DLD1 (cell line): ENCODE data around the gene RPS2.
"Not testable (repeated sequence)": the region's sequence is repeated elsewhere in the genome, so short reads cannot be mapped to it uniquely, and the experiment has no call there.

Source experiments
- in situ Hi-C: cut with HindIII; loops from 2 replicates; pipeline ENCODE4 v1.10.0; 2017; ENCODE audit warnings: low sequenced_read_pairs

RPS2 gene

DNA sequence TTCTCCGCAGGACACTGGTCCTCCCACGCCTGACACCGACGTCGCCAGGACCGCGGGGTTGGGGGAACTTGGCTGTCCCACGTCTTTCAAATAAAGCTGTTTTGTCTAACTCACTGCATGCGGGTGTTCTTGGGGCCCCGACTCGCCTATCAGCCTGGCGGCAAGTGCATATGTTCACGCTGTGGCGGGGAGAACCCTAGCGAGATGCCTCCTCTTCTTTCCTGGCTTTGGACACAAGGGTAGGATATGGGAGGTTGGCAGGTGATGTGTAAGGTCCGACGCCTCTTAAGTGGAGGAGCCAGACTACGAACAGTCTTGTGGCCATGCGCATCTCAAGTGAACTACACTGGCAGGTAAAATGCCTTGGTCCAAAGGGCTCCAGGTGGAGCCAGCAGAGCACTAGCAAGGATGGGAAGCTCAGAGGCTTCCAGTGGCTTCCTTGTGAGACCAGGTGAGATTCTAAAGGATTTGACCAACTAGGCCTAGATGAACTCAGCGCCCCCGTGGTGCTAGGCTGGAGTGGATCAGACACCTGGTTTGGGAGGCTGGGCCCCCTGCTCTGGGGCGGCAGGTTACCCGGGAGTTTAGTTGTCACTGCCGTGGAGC is 873 bp upstream of the RPS2 start:
- in situ Hi-C loops, result no loop called here

DNA sequence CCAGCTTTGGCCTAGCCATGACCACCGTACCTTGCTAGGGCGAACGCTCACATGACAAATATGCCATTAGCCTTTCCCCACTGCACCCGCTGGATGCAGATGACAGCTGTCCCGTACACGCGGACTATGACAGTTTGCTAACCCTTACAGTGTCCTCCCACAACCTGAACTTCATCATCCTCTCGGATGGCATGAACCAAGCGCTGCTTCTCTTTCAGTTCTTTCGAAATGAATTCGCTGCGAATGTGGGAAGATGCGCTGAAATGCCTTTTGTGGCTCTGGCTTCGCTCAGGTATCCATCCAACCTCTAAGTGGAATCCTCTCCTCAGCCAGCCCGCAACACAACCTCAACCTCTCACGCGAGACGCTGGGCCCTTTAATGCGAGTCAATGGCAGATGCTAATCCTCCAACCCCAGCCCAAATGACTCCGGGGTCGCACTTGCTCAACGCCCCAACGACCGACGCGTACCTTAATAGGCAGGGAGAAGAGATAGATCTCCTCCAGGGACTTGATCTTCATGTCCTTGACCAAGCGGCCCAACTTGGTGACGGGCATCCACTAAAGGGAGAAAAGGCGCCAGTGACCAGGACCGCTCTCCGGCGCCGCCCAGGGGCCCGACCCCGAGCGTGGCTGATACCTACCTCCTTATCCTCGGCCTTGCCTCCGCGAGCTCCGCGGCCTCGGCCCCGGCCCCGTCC is 670 bp downstream of the RPS2 start:
- in situ Hi-C loops, result no loop called here

DNA sequence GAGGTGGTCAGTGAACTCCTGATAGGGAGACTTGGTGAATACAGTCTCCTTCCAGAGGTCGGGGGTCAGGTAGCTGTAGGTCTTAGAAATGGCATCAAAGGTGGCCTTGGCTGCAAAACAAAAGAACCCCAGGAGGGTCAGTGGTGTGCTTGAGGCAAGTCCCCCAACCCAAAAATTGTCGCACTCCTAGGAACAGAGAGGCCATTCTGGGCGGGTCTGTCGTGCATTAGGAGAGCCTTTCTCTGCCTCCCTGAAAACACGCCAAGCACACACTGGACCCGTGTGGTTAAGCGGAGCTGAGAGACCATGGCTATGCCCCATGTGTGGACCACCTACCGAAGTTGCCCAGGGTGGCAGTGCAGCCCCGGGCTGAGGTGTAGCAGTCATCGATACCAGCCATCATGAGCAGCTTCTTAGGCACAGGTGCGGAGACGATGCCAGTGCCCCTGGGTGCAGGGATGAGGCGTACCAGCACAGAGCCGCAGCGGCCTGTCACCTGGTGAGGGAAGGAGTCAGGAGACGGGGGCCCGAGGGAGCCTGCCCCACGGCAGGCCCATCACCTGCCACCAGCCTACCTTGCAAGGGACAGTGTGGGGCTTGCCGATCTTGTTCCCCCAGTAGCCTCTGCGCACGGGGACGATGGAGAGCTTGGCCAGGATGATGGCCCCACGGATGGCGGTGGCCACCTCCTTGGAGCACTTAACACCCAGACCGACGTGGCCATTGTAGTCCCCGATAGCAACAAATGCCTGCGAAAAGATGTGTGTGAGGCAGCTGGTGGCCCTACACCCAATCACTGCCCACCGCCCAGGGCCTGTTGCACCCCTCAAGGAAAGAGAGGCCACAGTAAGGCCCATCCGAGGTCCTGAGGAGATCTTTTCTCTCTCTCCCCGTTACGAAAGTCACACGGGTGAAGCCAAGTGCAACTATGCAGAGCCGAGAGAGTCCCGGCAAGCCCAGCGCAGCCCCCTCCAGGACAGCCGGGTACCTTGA is 2.2 kb downstream of the RPS2 start:
- in situ Hi-C loops, result not testable (repeated sequence)

DNA sequence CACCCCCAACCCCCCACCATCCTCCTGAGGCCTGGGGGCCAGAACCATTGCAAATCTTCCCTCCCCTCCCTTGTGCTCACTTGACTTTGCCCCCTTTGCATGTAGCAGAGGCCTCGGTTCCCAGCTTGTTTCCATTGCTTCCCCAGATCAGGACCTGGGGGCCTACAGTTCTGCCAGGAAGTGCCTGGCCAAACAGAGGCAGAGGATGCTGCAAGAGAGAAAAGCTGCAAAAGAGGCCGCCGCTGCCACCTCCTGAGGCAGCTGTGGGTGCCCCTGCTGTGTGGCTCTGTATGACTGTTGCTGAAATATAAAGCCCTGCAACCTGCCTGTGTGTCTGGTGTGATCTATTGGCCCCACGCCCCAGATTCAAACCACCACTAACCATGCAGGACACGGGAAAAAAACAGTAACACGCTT is 3.0 kb downstream of the RPS2 start:
- in situ Hi-C loops, result no loop called here

DNA sequence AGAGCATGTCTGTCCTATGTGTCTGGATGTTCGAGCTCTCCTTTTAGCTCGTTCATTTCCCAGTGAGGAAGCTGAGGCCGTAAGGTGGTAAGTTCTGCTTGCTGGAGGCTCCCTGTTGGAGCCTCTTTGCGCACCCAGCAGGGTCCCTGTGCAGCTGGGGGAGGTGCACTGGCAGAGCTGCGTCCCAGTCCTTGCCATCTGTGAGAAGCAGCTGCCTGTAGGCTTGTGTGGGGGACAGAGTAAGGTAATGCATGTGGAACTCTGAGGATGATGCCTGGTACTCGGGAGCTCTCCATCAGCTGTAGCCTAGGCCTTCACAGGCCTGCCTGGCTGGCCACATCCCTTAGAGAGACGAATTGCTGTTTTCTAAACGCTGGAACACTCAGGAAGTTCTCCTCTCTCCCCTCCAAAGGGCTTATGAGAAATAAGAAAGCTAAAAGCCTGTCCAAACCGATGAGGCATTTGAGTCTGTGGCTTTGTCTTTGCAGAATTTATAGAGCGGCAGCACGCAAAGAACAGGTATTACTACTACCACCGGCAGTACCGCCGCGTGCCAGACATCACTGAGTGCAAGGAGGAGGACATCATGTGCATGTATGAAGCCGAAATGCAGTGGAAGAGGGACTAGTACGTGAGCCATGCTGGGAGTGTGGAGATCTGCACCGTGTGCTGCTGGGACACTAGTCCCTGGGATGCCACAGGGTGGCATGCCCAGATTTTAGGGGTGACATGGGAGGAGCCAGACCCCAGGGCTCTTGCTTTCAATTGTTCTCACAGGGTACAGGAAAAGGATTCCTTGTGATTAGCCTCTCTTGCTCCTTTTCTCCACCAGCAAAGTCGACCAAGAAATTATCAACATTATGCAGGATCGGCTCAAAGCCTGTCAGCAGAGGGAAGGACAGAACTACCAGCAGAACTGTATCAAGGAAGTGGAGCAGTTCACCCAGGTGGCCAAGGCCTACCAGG is 3.7 kb downstream of the RPS2 start:
- in situ Hi-C loops, result no loop called here

DNA sequence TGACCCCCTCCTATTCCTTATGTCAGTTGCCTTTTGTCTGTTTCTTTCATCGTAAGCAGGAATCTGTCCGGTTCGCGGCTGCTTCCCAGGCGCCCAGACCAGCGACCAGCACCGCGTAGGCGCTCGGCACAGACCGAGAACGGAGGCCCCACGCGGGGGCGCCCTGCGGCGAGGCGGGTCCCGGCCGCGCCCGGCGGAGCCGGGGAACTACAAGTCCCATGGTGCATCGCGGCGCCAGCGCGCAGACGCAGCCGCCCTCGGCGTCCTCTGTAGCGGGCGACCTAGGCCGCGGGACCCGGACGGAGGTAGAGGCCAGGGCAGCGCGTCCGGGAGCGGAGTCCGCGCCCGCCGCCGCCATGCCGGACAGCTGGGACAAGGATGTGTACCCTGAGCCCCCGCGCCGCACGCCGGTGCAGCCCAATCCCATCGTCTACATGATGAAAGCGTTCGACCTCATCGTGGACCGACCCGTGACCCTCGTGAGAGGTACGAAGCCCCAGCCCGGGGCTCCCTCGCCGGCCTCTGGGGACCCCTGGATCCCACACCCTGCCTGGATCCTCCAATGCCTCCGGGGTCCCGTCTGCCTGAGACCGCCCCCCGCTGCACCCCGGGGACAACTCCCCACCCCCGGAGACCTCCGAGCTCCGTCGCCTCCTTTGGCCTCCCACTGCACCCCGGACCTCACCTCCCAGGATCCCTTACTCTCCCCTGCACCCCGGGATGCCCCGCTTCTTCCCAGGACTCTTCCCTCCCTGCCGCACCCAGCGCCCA is 5.2 kb downstream of the RPS2 start, which contains the start of gene NDUFB10:
Gene NDUFB10 (plus strand): TSS at position 270 of the 771 bp plus-strand sequence. CDS start 87 bp downstream, at position 357.
- in situ Hi-C loops, result no loop called here

DNA sequence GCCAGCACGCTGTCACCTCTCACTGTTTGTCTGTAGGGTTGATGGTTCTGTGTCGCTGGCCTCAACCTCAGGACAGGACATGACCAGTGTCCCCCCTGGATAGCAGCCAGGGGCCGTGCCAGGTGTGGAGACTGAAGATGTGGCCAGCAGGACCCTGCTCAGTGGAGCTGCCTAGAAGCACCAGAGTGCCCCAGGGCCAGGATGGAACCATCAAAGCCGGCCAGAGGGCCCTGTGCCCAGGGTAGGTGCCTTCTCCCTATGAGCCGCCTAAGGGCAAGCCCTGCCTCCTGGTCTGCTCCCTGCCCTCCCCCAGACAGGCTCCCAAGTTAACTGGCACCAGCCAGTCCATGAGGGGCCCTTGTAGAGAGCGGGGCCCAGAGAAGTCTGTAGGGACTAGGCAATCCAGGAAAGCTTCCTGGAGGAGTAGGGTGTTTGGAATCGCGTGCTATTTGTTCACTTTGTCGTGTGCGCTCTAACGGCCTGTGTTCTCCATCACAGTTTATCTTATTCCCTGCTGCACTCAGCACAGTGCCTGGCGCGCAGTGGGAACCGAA is 5.8 kb downstream of the RPS2 start:
- in situ Hi-C loops, result no loop called here

DNA sequence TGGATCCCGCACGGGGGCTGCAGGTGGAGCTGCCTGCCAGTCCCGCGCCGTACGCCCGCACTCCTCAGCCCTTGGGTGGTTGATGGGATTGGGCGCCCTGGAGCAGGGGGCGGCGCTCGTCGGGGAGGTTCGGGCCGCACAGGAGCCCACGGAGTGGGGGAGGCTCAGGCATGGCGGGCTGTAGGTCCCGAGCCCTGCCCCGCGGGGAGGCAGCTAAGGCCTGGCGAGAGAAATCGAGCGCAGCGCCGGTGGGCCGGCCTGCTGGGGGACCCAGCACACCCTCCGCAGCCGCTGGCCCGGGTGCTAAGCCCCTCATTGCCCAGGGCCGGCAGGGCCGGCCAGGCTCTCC is 6.5 kb downstream of the RPS2 start:
- in situ Hi-C loops, result not testable (repeated sequence)

DNA sequence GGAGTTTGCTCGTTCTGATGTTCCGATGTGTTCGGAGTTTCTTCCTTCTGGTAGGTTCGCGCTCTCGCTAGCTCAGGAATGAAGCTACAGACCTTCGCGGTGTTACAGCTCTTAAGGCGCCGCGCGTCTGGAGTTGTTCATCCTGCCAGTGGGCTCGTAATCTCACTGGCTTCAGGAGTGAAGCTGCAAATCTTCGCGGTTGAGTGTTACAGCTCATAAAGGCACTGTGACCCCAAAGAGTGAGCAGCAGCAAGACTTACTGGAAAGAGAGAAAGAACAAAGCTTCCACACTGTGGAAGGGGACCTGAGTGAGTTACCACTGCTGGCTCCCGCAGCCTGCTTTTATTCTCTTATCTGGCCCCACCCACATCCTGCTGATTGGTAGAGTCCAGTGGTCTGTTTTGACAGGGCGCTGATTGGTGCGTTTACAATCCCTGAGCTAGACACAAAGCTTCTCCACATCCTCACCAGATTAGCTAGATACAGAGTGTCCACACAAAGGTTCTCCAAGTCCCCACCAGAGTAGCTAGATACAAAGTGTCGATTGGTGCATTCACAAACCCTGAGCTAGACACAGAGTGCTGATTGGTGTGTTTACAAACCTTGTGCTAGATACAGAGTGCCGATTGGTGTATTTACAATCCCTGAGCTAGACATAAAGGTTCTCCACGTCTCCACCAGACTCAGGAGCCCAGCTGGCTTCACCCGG is 7.0 kb downstream of the RPS2 start:
- in situ Hi-C loops, result not testable (repeated sequence)

DNA sequence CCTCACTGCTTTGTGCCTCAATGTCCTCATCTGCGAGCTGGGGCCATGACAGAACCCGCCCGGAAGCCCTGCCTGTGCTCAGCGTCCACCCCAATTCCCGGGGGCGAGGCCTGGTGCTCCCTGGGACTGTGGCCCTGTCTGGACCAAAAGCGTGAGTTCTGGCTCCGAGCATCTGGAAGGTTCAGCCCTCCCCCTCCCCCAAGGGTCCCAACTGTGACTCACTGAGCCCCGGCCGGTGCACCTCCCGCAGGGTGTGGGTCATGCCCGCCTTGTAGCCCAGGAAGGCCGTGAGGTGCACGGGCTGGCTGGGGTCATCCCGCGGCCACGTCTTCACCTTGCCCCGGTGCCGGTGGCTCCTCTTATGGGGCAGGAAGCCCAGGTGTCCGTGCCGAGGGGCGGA is 10.9 kb downstream of the RPS2 start:
- in situ Hi-C loops, result no loop called here

DNA sequence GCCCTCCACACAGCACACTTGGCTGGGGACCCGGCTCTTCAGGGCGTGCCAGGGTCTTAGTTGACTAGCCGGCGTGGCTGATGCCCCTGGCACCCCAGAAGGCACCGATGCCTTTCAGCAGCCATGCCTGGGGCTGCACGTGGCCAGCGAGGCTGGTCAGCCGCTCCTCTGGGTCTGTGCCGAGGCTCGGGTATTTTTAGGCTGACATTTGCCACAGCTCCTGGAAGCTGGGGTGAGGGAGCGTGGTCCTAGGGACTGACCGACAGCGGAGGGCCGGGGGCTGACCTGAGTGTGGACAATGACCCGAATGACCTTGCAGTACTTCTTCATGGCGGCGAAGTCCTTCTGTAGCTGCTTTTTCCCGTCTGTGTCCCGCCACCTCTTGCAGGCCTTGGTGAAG is 14.1 kb downstream of the RPS2 start:
- in situ Hi-C loops, result no loop called here

DNA sequence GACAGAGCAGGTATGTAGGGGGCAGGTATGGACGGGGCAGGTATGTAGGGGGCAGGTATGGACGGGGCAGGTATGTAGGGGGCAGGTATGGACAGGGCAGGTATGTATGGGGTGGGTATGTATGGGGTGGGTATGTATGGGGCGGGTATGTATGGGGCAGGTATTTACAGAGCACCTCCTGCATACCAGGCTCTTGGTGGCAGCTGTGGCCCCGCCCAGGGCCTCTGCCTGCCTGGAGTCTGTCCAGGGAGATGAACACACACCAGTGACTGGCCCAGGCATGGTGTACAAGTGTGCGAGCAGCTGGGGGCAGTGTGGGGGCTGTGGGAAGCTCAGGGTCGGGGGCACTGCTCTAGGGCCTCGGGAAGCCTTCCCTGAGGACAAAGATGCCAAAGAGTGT is 14.6 kb downstream of the RPS2 start:
- in situ Hi-C loops, result no loop called here

DNA sequence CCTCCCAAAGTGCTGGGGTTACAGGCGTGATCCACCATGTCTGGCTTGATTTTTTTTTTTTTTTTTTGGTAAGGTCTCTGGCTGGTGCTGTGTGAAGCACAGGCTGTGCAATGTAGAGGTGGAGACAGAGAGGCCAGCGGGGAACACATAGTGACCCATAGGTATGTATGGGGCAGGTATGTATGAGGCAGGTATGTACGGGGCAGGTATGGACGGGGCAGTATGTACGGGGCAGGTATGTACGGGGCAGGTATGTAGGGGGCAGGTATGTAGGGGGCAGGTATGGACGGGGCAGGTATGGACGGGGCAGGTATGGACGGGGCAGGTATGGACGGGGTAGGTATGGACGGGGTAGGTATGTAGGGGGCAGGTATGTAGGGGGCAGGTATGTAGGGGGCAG is 15.1 kb downstream of the RPS2 start:
- in situ Hi-C loops, result no loop called here

DNA sequence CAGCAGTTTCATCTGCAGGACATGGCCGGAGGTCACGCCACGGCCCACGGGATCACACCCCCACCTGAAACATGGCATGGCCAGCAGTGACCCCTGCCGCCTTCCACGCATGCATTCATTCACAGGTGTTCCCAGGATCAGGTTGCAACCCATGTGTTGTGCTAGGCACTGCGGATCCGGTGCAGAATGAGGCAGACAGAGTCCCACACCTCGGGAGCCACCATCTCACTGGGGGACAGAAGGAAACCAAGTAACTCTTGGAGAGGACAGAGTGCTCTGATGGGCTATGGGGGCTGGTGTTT is 17.3 kb downstream of the RPS2 start:
- in situ Hi-C loops, result no loop called here

DNA sequence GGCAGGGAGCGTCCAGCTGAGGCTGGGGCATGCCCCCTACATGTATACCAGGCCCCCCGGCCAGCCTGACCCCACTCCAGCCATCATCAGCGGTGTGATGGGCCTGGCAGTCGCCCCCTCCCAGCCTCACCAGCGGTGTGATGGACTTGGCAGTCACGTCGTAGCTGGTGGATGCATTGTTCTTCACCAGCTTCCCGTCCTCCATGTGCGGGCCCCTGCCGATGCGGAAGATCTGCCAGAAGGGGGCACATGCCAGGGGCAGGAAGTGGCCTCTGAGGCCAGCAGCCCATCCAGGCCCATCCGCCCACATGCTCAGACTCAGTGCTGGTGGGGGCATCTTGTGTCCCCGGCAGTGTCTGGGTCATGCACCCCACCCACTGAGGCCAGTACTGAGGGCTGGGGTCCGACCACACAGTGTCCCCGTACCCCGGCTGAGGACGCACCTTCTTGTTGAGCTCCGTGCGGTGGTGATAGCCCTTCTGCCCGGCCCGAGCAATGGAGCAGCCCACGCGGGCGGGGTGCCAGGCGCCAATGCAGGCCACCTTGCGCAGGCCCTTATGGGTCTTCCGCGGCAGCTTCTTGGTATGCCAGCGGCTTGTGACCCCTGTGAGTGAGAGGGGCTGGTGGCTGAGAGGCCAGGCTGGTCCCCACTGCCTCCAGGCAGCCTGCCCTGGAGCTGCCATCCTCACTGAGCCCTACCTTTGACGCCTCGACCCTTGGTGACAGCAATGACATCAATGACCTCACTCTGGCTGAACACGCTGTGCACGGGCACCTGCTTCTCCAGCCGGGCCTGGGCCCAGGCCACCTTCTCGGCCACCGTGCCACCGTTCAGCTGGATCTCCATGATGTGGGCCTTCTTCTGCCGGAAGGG is 17.9 kb downstream of the RPS2 start:
- in situ Hi-C loops, result no loop called here

DNA sequence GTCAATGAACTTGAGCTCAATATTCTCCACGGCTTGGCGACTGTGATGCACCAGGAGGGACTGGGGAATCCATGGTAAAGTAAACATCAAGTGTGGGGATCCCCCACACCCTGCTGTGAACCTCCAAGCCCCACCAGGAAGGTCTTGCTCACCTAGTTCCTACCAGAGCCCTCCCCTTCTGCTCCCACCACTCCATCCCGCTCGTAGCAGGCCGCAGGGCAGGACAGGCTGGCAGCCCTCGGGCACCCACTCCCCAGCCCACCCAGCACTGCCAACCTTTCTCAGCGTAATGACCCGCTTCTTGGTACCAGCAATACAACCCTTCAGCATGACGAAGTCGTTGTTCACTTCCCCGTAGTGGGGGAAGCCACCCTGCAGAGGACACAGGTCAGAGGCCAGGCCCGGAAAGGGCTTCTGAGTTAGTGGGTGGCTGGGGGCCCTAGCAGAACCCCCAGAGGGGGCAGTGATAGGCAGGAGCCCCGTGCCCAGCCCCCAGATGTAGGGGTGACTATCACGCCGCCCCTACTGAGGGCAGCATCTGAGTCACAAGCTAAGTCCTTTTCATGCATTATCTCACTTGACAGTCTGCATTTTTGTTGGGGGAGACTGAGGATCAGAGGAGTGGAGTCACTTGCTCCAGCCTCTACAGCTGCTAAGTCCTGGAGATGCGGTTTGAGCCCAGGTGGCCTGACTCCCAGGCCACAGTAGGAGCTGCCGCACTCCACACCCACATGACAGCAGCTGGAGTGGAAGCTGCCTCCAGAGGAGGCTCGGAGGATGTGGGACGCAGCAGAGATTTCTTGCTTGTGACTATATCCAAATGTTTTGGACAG is 18.9 kb downstream of the RPS2 start:
- in situ Hi-C loops, result no loop called here

DNA sequence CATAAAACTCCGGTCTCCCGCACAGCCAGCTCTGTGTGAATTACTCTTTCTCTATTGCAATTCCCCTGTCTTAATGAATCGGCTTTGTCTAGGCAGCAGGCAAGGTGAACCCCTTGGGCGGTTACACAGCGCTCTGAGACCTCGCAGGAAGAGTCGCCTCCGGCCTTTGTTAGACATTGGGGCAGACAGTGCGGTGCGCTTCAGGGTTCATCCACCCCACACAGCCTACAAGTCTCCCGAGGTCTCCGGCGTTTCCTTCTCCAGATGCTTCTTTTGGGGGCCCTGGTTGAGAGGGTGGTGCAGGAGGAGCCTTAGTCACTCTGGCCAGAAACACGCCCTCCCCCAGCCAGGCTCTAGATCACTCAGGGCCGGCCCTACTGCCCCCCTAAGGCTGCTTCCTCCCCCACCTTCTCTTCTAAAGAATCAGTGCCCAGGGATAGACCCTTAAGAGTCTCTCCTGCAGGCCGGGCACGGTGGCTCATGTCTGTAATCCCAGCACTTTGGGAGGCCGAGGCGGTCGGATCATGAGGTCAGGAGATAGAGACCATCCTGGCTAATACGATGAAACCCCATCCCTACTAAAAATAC is 19.9 kb downstream of the RPS2 start:
- in situ Hi-C loops, result no loop called here
